GM10248 (cell line): Measurements from ENCODE around the gene RLF.

Experiments
- CTCF ChIA-PET: fragments of 300-600 bp; sonication (Branson Sonifier 250); formaldehyde crosslinking; extraction: SDS; loops from one replicate; lab custom pipeline; 2021; ENCODE audit warnings: antibody characterized with exemption; lab: Yijun Ruan, JAX
- POLR2A ChIA-PET: fragments of 350-650 bp; sonication (Branson Sonifier 250); formaldehyde crosslinking; extraction: SDS; loops from one replicate; lab custom pipeline; 2020; ENCODE audit warnings: antibody characterized with exemption; lab: Yijun Ruan, JAX
- DNase-seq: peaks from one replicate; pipeline ENCODE4 v3.0.0; 2012; ENCODE audit errors: extremely low spot score
- CTCF ChIP-seq: IDR thresholded peaks from 2 replicates; pipeline ENCODE4 v1.5.1; 2012; ENCODE audit warnings: mild to moderate bottlenecking, low read depth; ENCODE audit errors: extremely low read depth, missing control alignments, control extremely low read depth

Gene RLF

GRCh38 chr1:40268211-40268610 lies 107.0 kb downstream of the RLF start:
- ChIA-PET CTCF (interaction anchor here (1.6 kb wide), 1 partner anchor 7 kb away, joined by 3 read pairs; no protein-coding TSS in a partner anchor), POLR2A (no interaction called here)
- TF ChIP-seq CTCF = no peak
- DNase-seq = no peak

GRCh38 chr1:40270152-40270834 lies 109.1 kb downstream of the RLF start:
- ChIA-PET CTCF (interaction anchor here (1.4 kb wide), 2 partner anchors 25 to 118 kb away, joined by 3 to 4 read pairs; no protein-coding TSS in a partner anchor), POLR2A (interaction anchor here (0.6 kb wide), 1 partner anchor 123 kb away, joined by 3 read pairs; no protein-coding TSS in a partner anchor)
- no peak for DNase-seq
- no peak for TF ChIP-seq CTCF

- no peak for TF ChIP-seq CTCF
- DNase-seq = no peak
- POLR2A ChIA-PET = interaction anchor here (0.6 kb wide), 1 partner anchor 26 kb away, joined by 4 read pairs; no protein-coding TSS in a partner anchor
- CTCF ChIA-PET = interaction anchor here (1.0 to 2.0 kb wide), 6 partner anchors 11 to 132 kb away, joined by 3 to 6 read pairs (median 4); no protein-coding TSS in a partner anchor
Measured at GRCh38 chr1:40272653-40273213, 111.5 kb downstream of the RLF start.

GRCh38 chr1:40273547-40274166 lies 112.5 kb downstream of the RLF start:
- no peak for TF ChIP-seq CTCF
- CTCF ChIA-PET = interaction anchor here (1.0 to 2.0 kb wide), 7 partner anchors 12 to 131 kb away, joined by 3 to 6 read pairs (median 3); no protein-coding TSS in a partner anchor
- no peak for DNase-seq
- POLR2A ChIA-PET = no interaction called here

GRCh38 chr1:40274331-40274730 lies 113.1 kb downstream of the RLF start:
- DNase-seq = no peak
- no peak for TF ChIP-seq CTCF
- ChIA-PET CTCF (interaction anchor here (1.1 to 2.0 kb wide), 3 partner anchors 11 to 19 kb away, joined by 3 to 5 read pairs (median 3); no protein-coding TSS in a partner anchor), POLR2A (no interaction called here)

- CTCF ChIA-PET = interaction anchor here (1.5 kb wide), 1 partner anchor 39 kb away, joined by 3 read pairs; no protein-coding TSS in a partner anchor
- no peak for TF ChIP-seq CTCF
- POLR2A ChIA-PET = interaction anchor here (0.6 kb wide), 1 partner anchor 29 kb away, joined by 3 read pairs; no protein-coding TSS in a partner anchor
- no peak for DNase-seq
Measured at GRCh38 chr1:40276122-40276521, 114.9 kb downstream of the RLF start.
